A549 (cell line): ENCODE data around the gene BTBD2. TPM values are rescaled to one million over a fixed set of nuclear protein-coding genes. Genes with fewer than 3 reads are reported as not detected.

Experiments
- ATAC-seq, 2 experiments: fragments of 200-7000 bp in 1 of 2; fragments of >200 bp in 1 of 2; cut with Nextera tagmentation in 1 of 2; cut with Tn5 transposase in 1 of 2; 3 replicates each; pipeline versions ENCODE4 v1.8.0 to v1.9.1; 2018 to 2020; ENCODE audit warnings: mild to moderate bottlenecking in 1 of 2, moderate library complexity in 1 of 2
- CTCF ChIA-PET: fragments of 300-600 bp; sonication (Branson Sonifier 250); formaldehyde crosslinking; extraction: SDS; loops from one replicate; lab custom pipeline; 2021; ENCODE audit warnings: antibody characterized with exemption, inconsistent platforms; lab: Yijun Ruan, JAX
- POLR2A ChIA-PET: fragments of 350-600 bp; formaldehyde crosslinking; extraction: SDS; loops from one replicate; lab custom pipeline; 2021; ENCODE audit warnings: antibody characterized with exemption, inconsistent platforms; lab: Yijun Ruan, JAX
- DNase-seq, 2 experiments: peaks; one replicate each; pipeline versions ENCODE4 v3.0.0 to v3.0.0-alpha.2; 2011 to 2016; ENCODE audit warnings: low read depth in 1 of 2, low spot score in 1 of 2
- FAIRE-seq: peaks from 2 replicates; lab custom pipeline; 2011; peaks lifted over from hg19 to GRCh38; lab: Jason Lieb, UNC
- H3K27ac ChIP-seq, 2 experiments: fragments of >200 bp; sonication (Bioruptor Twin); formaldehyde crosslinking; 3 replicates each; pipeline ENCODE4 v1.5.1; 2016 to 2017
- H3K4me1 ChIP-seq: fragments of >200 bp; sonication (Bioruptor Twin); formaldehyde crosslinking; 3 replicates; pipeline ENCODE4 v1.6.1; 2016
- H3K4me2 ChIP-seq: fragments of >200 bp; sonication (Bioruptor Twin); formaldehyde crosslinking; 3 replicates; pipeline ENCODE4 v1.6.1; 2016
- H3K4me3 ChIP-seq: fragments of >200 bp; sonication (Bioruptor Twin); formaldehyde crosslinking; 3 replicates; pipeline ENCODE4 v1.5.1; 2016
- H3K9me3 ChIP-seq: fragments of >200 bp; sonication (Bioruptor Twin); formaldehyde crosslinking; 3 replicates; pipeline ENCODE4 v1.6.1; 2016
- BCL3 ChIP-seq: fragments of >200 bp; sonication (Bioruptor Twin); formaldehyde crosslinking; IDR thresholded peaks from 3 replicates; pipeline ENCODE4 v1.6.1; 2016
- CBX2 ChIP-seq: fragments of 200-600 bp; sonication (generic); IDR thresholded peaks from 2 replicates; pipeline ENCODE4 v1.6.1; 2016; ENCODE audit warnings: low read depth, mild to moderate bottlenecking, borderline replicate concordance
- CEBPB ChIP-seq, 2 experiments: fragments of >200 bp in 1 of 2; sonication (Bioruptor Twin) in 1 of 2; formaldehyde crosslinking in 1 of 2; IDR thresholded peaks; 2 replicates each; pipeline ENCODE4 v1.6.1; 2012 to 2016
- CTCF ChIP-seq: fragments of >200 bp; sonication (Bioruptor Twin); formaldehyde crosslinking; IDR thresholded peaks from 3 replicates; pipeline ENCODE4 v1.5.1; 2016
- EHF ChIP-seq: fragments of 250-450 bp; sonication (Bioruptor Pico); IDR thresholded peaks from 2 replicates; pipeline ENCODE4 v1.5.0; 2020; ENCODE audit warnings: mild to moderate bottlenecking
- ESRRA ChIP-seq: fragments of 150-350 bp; IDR thresholded peaks from 2 replicates; pipeline ENCODE4 v1.6.1; 2014; ENCODE audit warnings: mild to moderate bottlenecking, low read length, borderline replicate concordance
- HOXA7 ChIP-seq: fragments of 250-450 bp; sonication (Bioruptor Pico); IDR thresholded peaks from 2 replicates; pipeline ENCODE4 v1.5.0; 2020; ENCODE audit warnings: mild to moderate bottlenecking, moderate library complexity
- HOXB5 ChIP-seq: fragments of 250-450 bp; sonication (Bioruptor Pico); IDR thresholded peaks from 2 replicates; pipeline ENCODE4 v1.5.0; 2020; ENCODE audit warnings: mild to moderate bottlenecking, moderate library complexity
- JUN ChIP-seq, 2 experiments: fragments of >200 bp; sonication (Bioruptor Twin); formaldehyde crosslinking; IDR thresholded peaks; 2 replicates in 1 of 2; 3 replicates in 1 of 2; pipeline ENCODE4 v1.6.1; 2016 to 2017
- JUNB ChIP-seq: fragments of >200 bp; sonication (Bioruptor Twin); formaldehyde crosslinking; IDR thresholded peaks from 2 replicates; pipeline ENCODE4 v1.6.1; 2016
- MAX ChIP-seq: IDR thresholded peaks from 2 replicates; pipeline ENCODE4 v1.6.1; 2012
- MAZ ChIP-seq: fragments of 150-350 bp; IDR thresholded peaks from 2 replicates; pipeline ENCODE4 v1.6.1; 2014; ENCODE audit warnings: antibody characterized with exemption, low read depth, low read length, borderline replicate concordance
- NPAS2 ChIP-seq: fragments of 250-450 bp; sonication (Bioruptor Pico); IDR thresholded peaks from 2 replicates; pipeline ENCODE4 v1.8.0; 2022; ENCODE audit warnings: mild to moderate bottlenecking, moderate library complexity, borderline replicate concordance
- NR3C1 ChIP-seq: fragments of >200 bp; sonication (Bioruptor Twin); formaldehyde crosslinking; IDR thresholded peaks from 3 replicates; pipeline ENCODE4 v1.6.1; 2017
- PBX3 ChIP-seq: IDR thresholded peaks from 2 replicates; pipeline ENCODE4 v1.6.1; 2012
- POLR2AphosphoS2 ChIP-seq: conservative IDR thresholded peaks from 2 replicates; pipeline ENCODE4 v1.6.1; 2012; ENCODE audit warnings: low read length, improper control_type of control experiment, inconsistent platforms
- RCOR1 ChIP-seq: fragments of 150-350 bp; IDR thresholded peaks from 2 replicates; pipeline ENCODE4 v1.6.1; 2014; ENCODE audit warnings: antibody characterized with exemption, low read length, low read depth
- REST ChIP-seq: fragments of 200-600 bp; sonication (generic); IDR thresholded peaks from 2 replicates; pipeline ENCODE4 v1.6.1; 2016; ENCODE audit warnings: antibody characterized with exemption, mild to moderate bottlenecking, moderate library complexity
- RFX5 ChIP-seq: fragments of 450-650 bp; IDR thresholded peaks from 2 replicates; pipeline ENCODE4 v1.7.1; 2014; ENCODE audit warnings: antibody characterized with exemption, mild to moderate bottlenecking, moderate library complexity
- RNF2 ChIP-seq: fragments of 200-600 bp; sonication (generic); IDR thresholded peaks from 2 replicates; pipeline ENCODE4 v1.6.1; 2016; ENCODE audit warnings: low read depth, mild to moderate bottlenecking, antibody characterized with exemption, moderate library complexity, borderline replicate concordance
- TP53 ChIP-seq: fragments of 250-450 bp; sonication (Bioruptor Pico); IDR thresholded peaks from 2 replicates; pipeline ENCODE4 v1.5.0; 2021; ENCODE audit warnings: mild to moderate bottlenecking, moderate library complexity
- ZFP36 ChIP-seq: fragments of 450-650 bp; IDR thresholded peaks from 2 replicates; pipeline ENCODE4 v1.6.1; 2014; ENCODE audit warnings: borderline replicate concordance; ENCODE audit not compliant: partially characterized antibody
- ZNF302 ChIP-seq: fragments of 250-450 bp; sonication (Bioruptor Pico); IDR thresholded peaks from 2 replicates; pipeline ENCODE4 v1.9.0; 2021; ENCODE audit warnings: inconsistent platforms, mild to moderate bottlenecking, moderate library complexity
- WGBS: methylation state at CpG from one replicate; pipeline ENCODE4 v1.1.6; 2017; ENCODE audit errors: missing lambda C conversion rate; 5-methylcytosine and 5-hydroxymethylcytosine counted together
- polyA plus RNA-seq, 4 experiments: library from polyadenylated mRNA; depleted of rRNA in 3 of 4; stranded (reverse); fragments of >200 nt; fragmentation: RNase III in 1 of 4; extraction: RNeasy Plus Mini Kit Qiagen cat#74134 plus additional on column Dnase treatment in 1 of 4; gene quantifications; 2 replicates in 3 of 4; 3 replicates in 1 of 4; pipeline ENCODE4 v1.2.3, GENCODE V29; 2011 to 2017

The BTBD2 gene
- polyA plus RNA-seq, 2 of the 4 experiments (the other 2 are of a cell fraction), result 16.3 to 29.6 TPM

- DNase-seq, result no peak
- no peak for TF ChIP-seq JUN (IDR thresholded peaks at IDR 0.05)
- peak; percentile 81; the same call in 1 of the 2 replicates for TF ChIP-seq RNF2
- TF ChIP-seq, all 56 proteins: peak for 1
- no peaks in the 10 kb centered on the region for H3K9me3 ChIP-seq
- H3K4me3 ChIP-seq, result peak overlapping the region; percentile 37; the same call in 2 of the 3 replicates
- peak; percentile 1 to 2; a peak in 2 of 6 replicates for ATAC-seq
- ChIA-PET CTCF (interaction anchor here (0.8 to 7.0 kb wide), 4 partner anchors 9 to 97 kb away, joined by 3 to 54 read pairs (median 4); partner anchors contain the start of gene MKNK2), POLR2A (interaction anchor here (1.0 to 2.0 kb wide), 4 partner anchors 9 to 16 kb away, joined by 3 to 12 read pairs (median 8); partner anchors contain the start of gene MKNK2)
- peak overlapping the region; percentile 96 to 100 for H3K27ac ChIP-seq
- 42% methylated on average over 10 of the region's 29 CpGs for whole genome bisulfite sequencing
- FAIRE-seq, result no peak
- H3K4me1 ChIP-seq, result peaks cover 78% of the 10 kb centered on the region
- H3K4me2 ChIP-seq, result peak overlapping the region; percentile 95
Measured at GRCh38 chr19:2042485-2043250, 27.2 kb upstream of the BTBD2 start.

- Histone ChIP-seq H3K27ac (peak overlapping the region; percentile 96 to 100), H3K4me1 (peaks cover 70% of the 10 kb centered on the region), H3K9me3 (no peaks in the 10 kb centered on the region)
- no peak for FAIRE-seq
- TF ChIP-seq CBX2 (no peak), CTCF (no peak), PBX3 (peak; percentile 49), MAZ (no peak), ZFP36 (no peak), BCL3 (peak; percentile 28; the same call in 1 of the 3 replicates), CEBPB (IDR thresholded peaks at IDR 0.05) (peak; percentile 78 to 88; a peak in 3 of 4 replicates), HOXB5 (CRISPR knock-in tag) (0 out of 2 replicates have a peak, but pooled peaks have one; percentile 34), JUN (IDR thresholded peaks at IDR 0.05) (peak in 1 of 2 experiments; percentile 68; a peak in 1 of 5 replicates), RFX5 (peak; percentile 99), MAX (peak; percentile 48)
- TF ChIP-seq, all 56 proteins: peak for 7
- Histone ChIP-seq H3K4me3 (peak overlapping the region; percentile 37), H3K4me2 (peak overlapping the region; percentile 95)
- ATAC-seq (peak; percentile 87 to 93), DNase-seq (peak; percentile 87 to 96)
- CTCF ChIA-PET, result interaction anchor here (1.0 to 7.0 kb wide), 4 partner anchors 10 to 27 kb away, joined by 3 to 54 read pairs (median 4); partner anchors contain the start of gene MKNK2
- 35% methylated on average over 11 of the region's 77 CpGs for WGBS
- POLR2A ChIA-PET, result interaction anchor here (1.0 to 2.0 kb wide), 4 partner anchors 10 to 17 kb away, joined by 3 to 12 read pairs (median 8); partner anchors contain the start of gene MKNK2
Measured at GRCh38 chr19:2041683-2042484, 26.4 kb upstream of the BTBD2 start.

- peak overlapping the region; percentile 35 for H3K4me3 ChIP-seq
- POLR2A ChIA-PET, result no interaction called here
- no peak for TF ChIP-seq HOXA7 (CRISPR knock-in tag)
- no peak for TF ChIP-seq RCOR1
- no peak for TF ChIP-seq RFX5
- no peak for TF ChIP-seq NR3C1
- TF ChIP-seq POLR2AphosphoS2, result no peak
- TF ChIP-seq JUNB, result no peak
- no peak for TF ChIP-seq ESRRA
- TF ChIP-seq REST, result no peak
- TF ChIP-seq ZNF302, result no peak
- TF ChIP-seq TP53 (CRISPR knock-in tag), result no peak
- no peak for TF ChIP-seq EHF
- TF ChIP-seq NPAS2 (CRISPR knock-in tag), result no peak
Measured at GRCh38 chr19:2041433-2041682, 25.8 kb upstream of the BTBD2 start.

More at GRCh38 chr19:2041433-2041682, 25.8 kb upstream of the BTBD2 start:
- no peak for FAIRE-seq
- 90% methylated on average over 3 of the region's 6 CpGs for WGBS
- Histone ChIP-seq H3K4me1 (peaks cover 65% of the 10 kb centered on the region), H3K27ac (peak overlapping the region; percentile 83 to 98), H3K9me3 (no peaks in the 10 kb centered on the region), H3K4me2 (peak overlapping the region; percentile 95)
- CTCF ChIA-PET, result interaction anchor here (1.0 to 7.0 kb wide), 3 partner anchors 11 to 28 kb away, joined by 3 to 54 read pairs (median 14); no protein-coding TSS in a partner anchor
- no peak for ATAC-seq
- DNase-seq, result no peak
